ENCODE measurements around the gene TUBB2B. TPM values are rescaled to one million over a fixed set of nuclear protein-coding genes. Genes with fewer than 3 reads are reported as not detected.

The TUBB2B gene
- total and polyA plus RNA-seq, 9 of the 15 experiments (the other 6 are each of a cell fraction or from before 2014, with no cell fraction given): 0.11 to 9.7 (median 4.6) TPM

- peak; percentile 55; the same call in 1 of the 2 replicates for TF ChIP-seq ZBTB40 (IDR thresholded peaks at IDR 0.05)
- TF ChIP-seq ZBTB40 (CRISPR knock-in tag; IDR thresholded peaks at IDR 0.05): peak; percentile 54; the same call in 1 of the 2 replicates
- TF ChIP-seq GABPB1 (CRISPR knock-in tag; IDR thresholded peaks at IDR 0.05): peak; percentile 65; the same call in 1 of the 2 replicates
- no peak for TF ChIP-seq ZNF592 (IDR thresholded peaks at IDR 0.05)
- TF ChIP-seq WHSC1 (IDR thresholded peaks at IDR 0.05; ENCODE audit: low read length): no peak
- TF ChIP-seq ZNF280B (CRISPR knock-in tag; IDR thresholded peaks at IDR 0.05): no peak
- TF ChIP-seq ETV1 (tag; conservative IDR thresholded peaks at IDR 0.05; ENCODE audit: low read depth): peak; percentile 54
- TF ChIP-seq ZNF277 (CRISPR knock-in tag; IDR thresholded peaks at IDR 0.05; ENCODE audit: borderline replicate concordance): no peak
Measured at GRCh38 chr6:3229566-3230178, 2.2 kb upstream of the TUBB2B start (continued).
